Kidney epithelial cell (primary cell): ENCODE results near the gene BRAT1. TPM values are rescaled to one million over a fixed set of nuclear protein-coding genes. Genes with fewer than 3 reads are reported as not detected.

Experiments
- DNase-seq: peaks from one replicate; pipeline ENCODE4 v3.0.0-alpha.2; 2010; ENCODE audit warnings: low read depth
- H3K27me3 ChIP-seq: 2 replicates; pipeline ENCODE4 v1.6.0; 2011; ENCODE audit warnings: low read length; ENCODE audit not compliant: control insufficient read depth, insufficient read depth
- H3K36me3 ChIP-seq: 2 replicates; pipeline ENCODE4 v1.5.1; 2011; ENCODE audit warnings: low read length; ENCODE audit not compliant: control insufficient read depth, insufficient read depth
- H3K4me3 ChIP-seq: 2 replicates; pipeline ENCODE4 v1.5.1; 2011; ENCODE audit warnings: low read depth, mild to moderate bottlenecking, control low read depth, low read length
- CTCF ChIP-seq: IDR thresholded peaks from 2 replicates; pipeline ENCODE4 v1.5.1; 2011; ENCODE audit warnings: mild to moderate bottlenecking, moderate library complexity, low read length, control low read depth, inconsistent platforms; ENCODE audit not compliant: insufficient read depth, poor library complexity, severe bottlenecking
- total RNA-seq: library from RNA; depleted of rRNA; stranded (reverse); fragments of >200 nt; gene quantifications from 2 replicates; pipeline ENCODE4 v1.2.3, GENCODE V29; 2015

BRAT1 gene
- total RNA-seq, 1 donor from 2014 or later: 40.1 TPM

- H3K36me3 ChIP-seq: no peaks in the 10 kb centered on the region
- DNase-seq: no peak
- no peak overlapping the region for H3K4me3 ChIP-seq
- no peak for TF ChIP-seq CTCF
- no peaks in the 10 kb centered on the region for H3K27me3 ChIP-seq
These were observed 25.0 kb downstream of the BRAT1 start for GRCh38 chr7:2530071-2530987.

DNA sequence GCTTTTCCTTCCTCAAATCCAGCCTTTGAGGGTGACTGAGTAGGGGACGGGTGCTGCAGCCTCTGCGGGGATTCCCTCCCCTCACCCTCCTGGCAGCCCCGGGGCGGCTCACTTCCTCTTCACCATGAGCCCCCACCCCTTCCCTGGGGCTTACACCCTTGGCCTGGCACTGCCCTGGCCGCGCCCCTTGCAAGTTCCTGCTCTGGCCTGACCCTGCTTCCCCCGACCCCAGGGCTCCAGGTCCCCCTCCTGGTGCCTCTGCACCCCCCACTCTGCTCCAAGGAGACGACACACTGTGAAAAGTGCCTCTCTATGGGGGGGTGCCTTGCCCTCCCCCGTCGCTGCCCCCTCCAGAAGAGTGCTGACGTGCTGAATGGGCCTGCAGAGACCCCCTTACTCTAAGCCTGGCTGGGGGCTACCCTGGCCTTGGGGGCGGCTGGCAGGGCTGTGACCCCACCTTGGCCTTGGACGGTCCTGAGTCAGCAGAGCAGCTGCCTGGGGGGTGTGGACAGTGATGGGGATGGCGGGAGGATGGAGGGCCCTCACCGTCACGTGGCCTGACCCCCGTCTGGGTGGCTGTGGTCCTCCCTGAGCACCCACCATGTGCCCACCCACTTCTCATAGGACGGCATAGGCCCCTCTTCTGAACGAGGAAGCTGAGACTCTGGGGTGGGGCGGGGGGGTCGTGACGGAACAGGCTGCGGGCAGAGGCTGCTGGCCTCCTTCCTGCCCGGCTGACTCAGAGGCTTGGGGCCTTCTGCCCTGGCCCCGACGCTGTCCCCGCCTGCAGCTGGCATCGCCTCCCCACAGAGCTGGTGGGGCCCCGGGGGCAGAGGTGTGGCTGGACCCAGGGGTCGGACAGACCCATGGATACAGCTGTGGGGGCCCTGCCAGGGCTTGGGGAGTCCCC is 25.9 kb downstream of the BRAT1 start:
- no peak for DNase-seq
- Histone ChIP-seq H3K4me3 (no peak overlapping the region), H3K27me3 (no peaks in the 10 kb centered on the region), H3K36me3 (no peaks in the 10 kb centered on the region)
- no peak for TF ChIP-seq CTCF

- DNase-seq: no peak
- Histone ChIP-seq H3K36me3 (no peaks in the 10 kb centered on the region), H3K4me3 (no peak overlapping the region), H3K27me3 (no peaks in the 10 kb centered on the region)
- no peak for TF ChIP-seq CTCF
These were observed 26.7 kb downstream of the BRAT1 start for GRCh38 chr7:2528481-2529095.

DNA sequence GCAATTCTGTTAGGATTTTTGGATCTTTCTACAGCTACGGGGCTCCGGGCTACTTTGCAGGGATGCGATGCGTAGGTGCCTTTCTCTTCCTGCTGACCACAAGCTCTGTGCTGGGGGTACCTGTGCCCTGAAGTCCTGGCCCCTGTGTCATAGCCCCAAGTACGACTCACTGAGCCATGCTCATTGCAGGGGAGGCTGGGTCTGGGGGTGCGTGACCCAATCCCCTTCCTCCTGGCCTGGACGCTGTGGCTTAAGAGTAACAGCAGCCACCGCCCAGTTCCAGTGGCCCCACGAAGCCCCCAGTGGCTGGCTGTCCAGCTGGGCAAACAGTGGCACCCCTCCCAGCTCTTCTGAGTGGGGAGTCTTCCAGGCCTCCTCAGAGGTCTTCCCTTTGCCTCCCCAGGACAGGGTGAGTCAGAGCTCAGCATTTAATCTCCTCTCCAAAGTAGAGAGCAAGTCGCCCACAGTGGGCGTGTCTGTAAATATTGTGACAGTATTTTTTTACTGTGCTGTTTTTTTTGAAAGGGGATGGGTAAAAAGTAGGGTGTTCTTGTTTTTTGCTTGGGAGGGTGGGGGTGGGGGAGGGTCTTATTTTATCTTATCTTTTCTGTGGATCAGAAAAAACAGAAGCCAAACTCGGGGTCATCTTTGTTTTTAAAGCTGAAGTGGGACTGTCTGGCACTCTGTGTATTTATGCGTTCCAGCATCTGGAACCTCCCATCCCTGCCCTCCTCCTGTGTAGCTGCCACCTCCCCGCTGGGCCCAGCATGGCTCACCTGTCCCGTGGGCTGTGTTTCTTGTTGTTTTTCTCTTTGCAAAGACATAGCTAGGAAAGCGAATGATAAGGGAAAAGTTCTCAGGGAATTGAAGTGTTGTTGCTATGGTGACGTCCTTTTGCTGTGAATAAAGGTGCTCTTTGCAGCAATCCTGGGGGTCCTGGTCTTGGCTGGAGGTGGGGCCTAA is 27.5 kb downstream of the BRAT1 start:
- no peak overlapping the region for H3K4me3 ChIP-seq
- no peaks in the 10 kb centered on the region for H3K36me3 ChIP-seq
- no peaks in the 10 kb centered on the region for H3K27me3 ChIP-seq
- no peak for TF ChIP-seq CTCF
- DNase-seq: no peak
